GM23338 (cell line): ENCODE measurements around the gene ANP32E. TPM values are rescaled to one million over a fixed set of nuclear protein-coding genes. Genes with fewer than 3 reads are reported as not detected.

Experiments used
- ATAC-seq: fragments of 200-7000 bp; cut with Tn5 transposase; 3 replicates; pipeline ENCODE4 v1.9.1; 2020
- DNase-seq: peaks from one replicate; pipeline ENCODE4 v3.0.0-alpha.2; 2015; ENCODE audit warnings: low spot score
- H2AFZ ChIP-seq: fragments of 200-600 bp; sonication (generic); 2 replicates; pipeline ENCODE4 v1.8.0; 2016; ENCODE audit warnings: antibody characterized with exemption, mild to moderate bottlenecking, moderate library complexity
- H3F3A ChIP-seq: fragments of 200-600 bp; sonication (generic); replicated peaks from 2 replicates; pipeline ENCODE4 v1.8.0; 2017; ENCODE audit warnings: antibody characterized with exemption, mixed run types, low read depth
- H3K27ac ChIP-seq: fragments of 200-600 bp; sonication (generic); 2 replicates; pipeline ENCODE4 v1.6.1; 2016; ENCODE audit warnings: low read depth
- H3K27me3 ChIP-seq: fragments of 200-600 bp; sonication (generic); 2 replicates; pipeline ENCODE4 v1.8.0; 2016; ENCODE audit warnings: mild to moderate bottlenecking, mixed run types, moderate library complexity; ENCODE audit not compliant: insufficient read depth
- H3K36me3 ChIP-seq: fragments of 200-600 bp; sonication (generic); 2 replicates; pipeline ENCODE4 v1.8.0; 2016; ENCODE audit warnings: mild to moderate bottlenecking; ENCODE audit not compliant: insufficient read depth
- H3K4me1 ChIP-seq: fragments of 200-600 bp; sonication (generic); 2 replicates; pipeline ENCODE4 v1.8.0; 2016; ENCODE audit warnings: mild to moderate bottlenecking, moderate library complexity; ENCODE audit not compliant: insufficient read depth
- H3K4me2 ChIP-seq: fragments of 200-600 bp; sonication (generic); 2 replicates; pipeline ENCODE4 v1.7.1; 2017; ENCODE audit warnings: mixed run types
- H3K4me3 ChIP-seq: fragments of 200-600 bp; sonication (generic); 2 replicates; pipeline ENCODE4 v1.6.1; 2016; ENCODE audit warnings: mixed run types
- H3K79me2 ChIP-seq: fragments of 200-600 bp; sonication (generic); replicated peaks from 2 replicates; pipeline ENCODE4 v1.8.0; 2017; ENCODE audit warnings: mild to moderate bottlenecking; ENCODE audit not compliant: insufficient read depth
- H3K9me2 ChIP-seq: fragments of 200-600 bp; sonication (generic); 2 replicates; pipeline ENCODE4 v1.8.0; 2017; ENCODE audit not compliant: insufficient read depth
- H4K20me1 ChIP-seq: fragments of 200-600 bp; sonication (generic); replicated peaks from 2 replicates; pipeline ENCODE4 v1.8.0; 2017; ENCODE audit warnings: mild to moderate bottlenecking; ENCODE audit not compliant: insufficient read depth
- H3K27ac Mint-ChIP-seq: 2 replicates; pipeline ENCODE4 v1.8.0; 2020; ENCODE audit warnings: inconsistent platforms, mild to moderate bottlenecking, moderate library complexity, mixed read lengths
- H3K27me3 Mint-ChIP-seq: 3 replicates; pipeline ENCODE4 v1.8.0; 2022; ENCODE audit warnings: low read depth, mild to moderate bottlenecking, moderate library complexity, mixed read lengths, inconsistent platforms; ENCODE audit not compliant: insufficient read depth, poor library complexity
- H3K36me3 Mint-ChIP-seq: 3 replicates; pipeline ENCODE4 v1.8.0; 2021; ENCODE audit warnings: low read depth, mild to moderate bottlenecking, inconsistent platforms, moderate library complexity, mixed read lengths
- H3K4me1 Mint-ChIP-seq: 3 replicates; pipeline ENCODE4 v1.8.0; 2020; ENCODE audit warnings: mild to moderate bottlenecking, inconsistent platforms, mixed read lengths
- H3K4me3 Mint-ChIP-seq: 3 replicates; pipeline ENCODE4 v1.8.0; 2021; ENCODE audit warnings: moderate library complexity, mild to moderate bottlenecking, inconsistent platforms, mixed read lengths
- H3K9me3 Mint-ChIP-seq: 3 replicates; pipeline ENCODE4 v1.8.0; 2020; ENCODE audit warnings: moderate library complexity, mild to moderate bottlenecking, inconsistent platforms, mixed read lengths
- NANOG ChIP-seq: IDR thresholded peaks from 2 replicates; pipeline ENCODE4 v1.6.1; 2016; ENCODE audit warnings: antibody characterized with exemption, borderline replicate concordance
- POLR2AphosphoS5 ChIP-seq: IDR thresholded peaks from 2 replicates; pipeline ENCODE4 v1.6.1; 2016; ENCODE audit warnings: antibody characterized with exemption, low read depth
- REST ChIP-seq: IDR thresholded peaks from one replicate; pipeline ENCODE4 v1.6.1; 2018; ENCODE audit warnings: antibody characterized with exemption; ENCODE audit not compliant: unreplicated experiment
- ZNF331 ChIP-seq: fragments of 250-450 bp; sonication (Bioruptor Pico); IDR thresholded peaks from 2 replicates; pipeline ENCODE4 v1.5.0; 2020; ENCODE audit warnings: low read depth, mild to moderate bottlenecking, moderate library complexity
- ZNF462 ChIP-seq: fragments of 250-450 bp; sonication (Bioruptor Pico); IDR thresholded peaks from 2 replicates; pipeline ENCODE4 v1.5.0; 2020; ENCODE audit warnings: mild to moderate bottlenecking, moderate library complexity
- polyA plus RNA-seq: library from polyadenylated mRNA; unstranded; fragments of >200 nt; fragmentation: Nextera tagmentation; extraction: Ambion mirVana; gene quantifications from 2 replicates; pipeline ENCODE4 v1.2.1, GENCODE V29; 2016
- total RNA-seq: library from RNA; depleted of rRNA; stranded (reverse); fragments of >200 nt; shearing (Covaris generic); gene quantifications from 2 replicates; pipeline ENCODE4 v1.2.3, GENCODE V29; 2014
- TF ChIP-seq, protein P1 (sequence below): IDR thresholded peaks from 2 replicates; pipeline ENCODE4 v1.6.1; 2016; ENCODE audit warnings: antibody characterized with exemption

The ANP32E gene
- total and polyA plus RNA-seq, 2 experiments from 2014 or later: 88.6 to 257 TPM

DNA sequence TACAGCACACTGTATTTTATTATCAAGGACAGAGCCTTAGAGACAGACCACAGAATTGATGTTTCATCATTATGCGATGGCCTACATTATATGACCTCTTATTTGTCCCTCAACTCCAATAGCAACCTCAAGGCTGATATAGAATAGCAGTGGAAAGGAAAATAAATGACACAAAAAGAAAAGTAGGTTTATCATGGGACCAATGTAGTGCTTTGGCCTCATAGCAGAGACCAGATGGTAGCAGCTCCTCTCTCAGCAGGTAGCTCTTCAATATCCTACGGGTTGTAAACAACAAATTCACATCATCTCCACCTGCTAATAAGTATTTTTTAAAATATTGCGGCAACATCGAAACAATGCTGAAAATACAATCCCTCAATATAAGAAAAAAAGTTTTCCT, 25.2 kb downstream of the ANP32E start:
- peaks cover 7% of the 10 kb centered on the region for H3K27me3 Mint-ChIP-seq
- H3K9me3 Mint-ChIP-seq: no peaks in the 10 kb centered on the region
- Histone ChIP-seq H3K27ac (no peak overlapping the region), H3K9me2 (no peaks in the 10 kb centered on the region), H3K4me3 (no peak overlapping the region), H3F3A (no peaks in the 10 kb centered on the region; the same call in 1 of the 2 replicates), H3K27me3 (no peaks in the 10 kb centered on the region), H3K79me2 (no peaks in the 10 kb centered on the region), H2AFZ (no peak overlapping the region), H3K36me3 (no peaks in the 10 kb centered on the region), H3K4me2 (no peak overlapping the region), H4K20me1 (no peaks in the 10 kb centered on the region), H3K4me1 (no peaks in the 10 kb centered on the region)
- no peaks in the 10 kb centered on the region for H3K36me3 Mint-ChIP-seq
- ATAC-seq (no peak), DNase-seq (no peak)
- H3K4me3 Mint-ChIP-seq: no peak overlapping the region
- no peak for TF ChIP-seq ZNF462 (CRISPR knock-in tag)
- no peak for TF ChIP-seq ZNF331 (CRISPR knock-in tag)
- no peak for TF ChIP-seq POLR2AphosphoS5
- TF ChIP-seq NANOG: no peak
- TF ChIP-seq REST: no peak
- TF ChIP-seq, protein P1, sequence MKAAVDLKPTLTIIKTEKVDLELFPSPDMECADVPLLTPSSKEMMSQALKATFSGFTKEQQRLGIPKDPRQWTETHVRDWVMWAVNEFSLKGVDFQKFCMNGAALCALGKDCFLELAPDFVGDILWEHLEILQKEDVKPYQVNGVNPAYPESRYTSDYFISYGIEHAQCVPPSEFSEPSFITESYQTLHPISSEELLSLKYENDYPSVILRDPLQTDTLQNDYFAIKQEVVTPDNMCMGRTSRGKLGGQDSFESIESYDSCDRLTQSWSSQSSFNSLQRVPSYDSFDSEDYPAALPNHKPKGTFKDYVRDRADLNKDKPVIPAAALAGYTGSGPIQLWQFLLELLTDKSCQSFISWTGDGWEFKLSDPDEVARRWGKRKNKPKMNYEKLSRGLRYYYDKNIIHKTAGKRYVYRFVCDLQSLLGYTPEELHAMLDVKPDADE: no peak
- peaks cover 2% of the 10 kb centered on the region for H3K4me1 Mint-ChIP-seq
- H3K27ac Mint-ChIP-seq: no peak overlapping the region
